Left lung (tissue), 10 donors: ENCODE measurements around the gene ENTR1. TPM values are rescaled to one million over a fixed set of nuclear protein-coding genes. Genes with fewer than 3 reads are reported as not detected.
A peak's percentile ranks its signal among the peaks of the same experiment; 100 is the strongest.

ENCODE experiments used
- ATAC-seq: fragments of 200-7000 bp; cut with Tn5 transposase; one replicate; pipeline ENCODE4 v1.9.1; 2020; ENCODE audit warnings: moderate library complexity
- DNase-seq, 4 donors: peaks; one replicate each; pipeline ENCODE4 v3.0.0-alpha.2; 2013 to 2020
- H3K27ac ChIP-seq, 2 donors: fragments of 200-600 bp; sonication (generic) in 1 of 2; one replicate each; pipeline versions ENCODE4 v1.5.0 to v1.8.0; 2020 to 2021
- H3K27me3 ChIP-seq, 2 donors: fragments of 200-600 bp; sonication (generic) in 1 of 2; one replicate each; pipeline versions ENCODE4 v1.5.0 to v1.8.0; 2020 to 2021
- H3K36me3 ChIP-seq, 2 donors: fragments of 200-600 bp; sonication (generic) in 1 of 2; one replicate each; pipeline versions ENCODE4 v1.5.0 to v1.8.0; 2020 to 2021
- H3K4me1 ChIP-seq, 2 donors: fragments of 200-600 bp; one replicate each; pipeline ENCODE4 v1.8.0; 2021
- H3K4me3 ChIP-seq, 2 donors: fragments of 200-600 bp; sonication (generic) in 1 of 2; one replicate each; pipeline versions ENCODE4 v1.5.0 to v1.8.0; 2020 to 2021; ENCODE audit warnings: mild to moderate bottlenecking in 1 of 2
- H3K9me3 ChIP-seq, 2 donors: fragments of 200-600 bp; sonication (generic) in 1 of 2; one replicate each; pipeline versions ENCODE4 v1.5.0 to v1.8.0; 2020 to 2021
- intact Hi-C, 2 donors: fragments of 100-400 bp; cut with DNase I; formaldehyde crosslinking; loops; one replicate each; pipeline versions ENCODE4 v1.11.2 to v1.14.2; 2022
- polyA plus RNA-seq, 6 donors: library from polyadenylated mRNA; unstranded; fragments of 120-200 nt; gene quantifications; one replicate each; pipeline ENCODE4 v1.2.1, GENCODE V29; 2013; ENCODE audit not compliant: insufficient read length in 6 of 6
- total RNA-seq, 2 donors: library from RNA; stranded (reverse); fragmentation: NEBNext Ultra II Directional; extraction: Animal tissue kit (Norgen Biotek cat#: 25700); gene quantifications; one replicate each; pipeline ENCODE4 v1.2.1, GENCODE V29; 2021
- TF ChIP-seq, protein P1 (sequence below), 2 donors: fragments of 200-600 bp; sonication (generic) in 1 of 2; IDR thresholded peaks; one replicate each; pipeline versions ENCODE4 v1.5.0 to v1.8.0; 2021; ENCODE audit warnings: antibody characterized with exemption in 2 of 2
- donor health status: DM: no; HTN: yes; CAD: no.
- donor health status: DM: no; HTN: no; CAD: no.

The ENTR1 gene
- total and polyA plus RNA-seq, 8 donors = 37.8 to 64.5 (median 51.8) TPM

GRCh38 chr9:136418182-136419091 is 8.0 kb upstream of the ENTR1 start:
- no peak overlapping the region for H3K4me3 ChIP-seq
- no peaks in the 10 kb centered on the region for H3K9me3 ChIP-seq
- peaks cover 8 to 100% of the 10 kb centered on the region in 2 donors for H3K36me3 ChIP-seq
- intact Hi-C loops = no loop called here
- TF ChIP-seq, protein P1, sequence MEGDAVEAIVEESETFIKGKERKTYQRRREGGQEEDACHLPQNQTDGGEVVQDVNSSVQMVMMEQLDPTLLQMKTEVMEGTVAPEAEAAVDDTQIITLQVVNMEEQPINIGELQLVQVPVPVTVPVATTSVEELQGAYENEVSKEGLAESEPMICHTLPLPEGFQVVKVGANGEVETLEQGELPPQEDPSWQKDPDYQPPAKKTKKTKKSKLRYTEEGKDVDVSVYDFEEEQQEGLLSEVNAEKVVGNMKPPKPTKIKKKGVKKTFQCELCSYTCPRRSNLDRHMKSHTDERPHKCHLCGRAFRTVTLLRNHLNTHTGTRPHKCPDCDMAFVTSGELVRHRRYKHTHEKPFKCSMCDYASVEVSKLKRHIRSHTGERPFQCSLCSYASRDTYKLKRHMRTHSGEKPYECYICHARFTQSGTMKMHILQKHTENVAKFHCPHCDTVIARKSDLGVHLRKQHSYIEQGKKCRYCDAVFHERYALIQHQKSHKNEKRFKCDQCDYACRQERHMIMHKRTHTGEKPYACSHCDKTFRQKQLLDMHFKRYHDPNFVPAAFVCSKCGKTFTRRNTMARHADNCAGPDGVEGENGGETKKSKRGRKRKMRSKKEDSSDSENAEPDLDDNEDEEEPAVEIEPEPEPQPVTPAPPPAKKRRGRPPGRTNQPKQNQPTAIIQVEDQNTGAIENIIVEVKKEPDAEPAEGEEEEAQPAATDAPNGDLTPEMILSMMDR (IDR thresholded peaks at IDR 0.05) = no peak
- no peaks in the 10 kb centered on the region for H3K4me1 ChIP-seq
- H3K27ac ChIP-seq = no peak overlapping the region
- no peak for DNase-seq
- no peak for ATAC-seq
- no peaks in the 10 kb centered on the region for H3K27me3 ChIP-seq

DNA sequence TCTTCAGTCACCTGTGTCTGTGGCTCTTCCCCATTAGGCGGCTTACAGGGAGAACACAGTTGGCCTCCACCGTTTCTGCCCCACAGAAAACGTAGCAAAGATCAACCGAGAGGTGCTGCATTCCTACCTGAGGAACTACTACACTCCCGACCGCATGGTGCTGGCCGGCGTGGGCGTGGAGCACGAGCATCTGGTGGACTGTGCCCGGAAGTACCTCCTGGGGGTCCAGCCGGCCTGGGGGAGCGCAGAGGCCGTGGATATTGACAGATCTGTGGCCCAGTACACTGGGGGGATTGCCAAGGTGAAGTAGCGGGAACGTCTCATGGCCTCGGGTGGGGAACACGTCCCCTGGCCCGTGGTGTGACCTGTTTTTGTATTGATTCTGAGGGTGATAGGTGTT is 6.5 kb upstream of the ENTR1 start:
- ATAC-seq = no peak
- Histone ChIP-seq H3K27me3 (no peaks in the 10 kb centered on the region), H3K4me3 (no peak overlapping the region), H3K4me1 (peaks cover 0 to 4% of the 10 kb centered on the region in 2 donors), H3K9me3 (no peaks in the 10 kb centered on the region), H3K27ac (no peak overlapping the region), H3K36me3 (peaks cover 4 to 100% of the 10 kb centered on the region in 2 donors)
- DNase-seq = no peak
- intact Hi-C loops = no loop called here
- TF ChIP-seq, protein P1 (IDR thresholded peaks at IDR 0.05) = no peak

DNA sequence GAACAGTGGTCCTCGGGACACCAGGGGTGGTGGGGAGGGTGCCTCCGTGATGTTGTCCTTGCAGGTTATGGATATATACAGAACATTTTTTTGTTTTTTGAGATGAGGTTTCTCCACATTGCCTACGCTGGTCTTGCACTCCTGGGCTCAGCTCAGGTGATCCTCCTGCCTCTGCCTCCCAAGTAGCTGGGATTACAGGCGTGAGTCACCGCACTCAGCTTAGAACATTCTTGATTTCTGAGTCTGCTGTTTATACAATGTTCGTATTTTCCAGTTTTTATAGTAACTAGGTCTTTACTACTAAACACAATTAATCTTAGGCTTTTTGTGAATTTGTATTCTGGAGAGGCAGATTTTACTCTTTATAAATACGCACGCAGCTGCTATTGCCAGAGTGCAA is 6.0 kb upstream of the ENTR1 start:
- no peak overlapping the region for H3K27ac ChIP-seq
- H3K27me3 ChIP-seq = no peaks in the 10 kb centered on the region
- ATAC-seq (no peak), DNase-seq (no peak)
- H3K9me3 ChIP-seq = no peaks in the 10 kb centered on the region
- peaks cover 4 to 9% of the 10 kb centered on the region in 2 donors for H3K4me1 ChIP-seq
- intact Hi-C loops = no loop called here
- no peak overlapping the region for H3K4me3 ChIP-seq
- TF ChIP-seq, protein P1 (IDR thresholded peaks at IDR 0.05) = no peak
- peaks cover 4 to 96% of the 10 kb centered on the region in 2 donors for H3K36me3 ChIP-seq

DNA sequence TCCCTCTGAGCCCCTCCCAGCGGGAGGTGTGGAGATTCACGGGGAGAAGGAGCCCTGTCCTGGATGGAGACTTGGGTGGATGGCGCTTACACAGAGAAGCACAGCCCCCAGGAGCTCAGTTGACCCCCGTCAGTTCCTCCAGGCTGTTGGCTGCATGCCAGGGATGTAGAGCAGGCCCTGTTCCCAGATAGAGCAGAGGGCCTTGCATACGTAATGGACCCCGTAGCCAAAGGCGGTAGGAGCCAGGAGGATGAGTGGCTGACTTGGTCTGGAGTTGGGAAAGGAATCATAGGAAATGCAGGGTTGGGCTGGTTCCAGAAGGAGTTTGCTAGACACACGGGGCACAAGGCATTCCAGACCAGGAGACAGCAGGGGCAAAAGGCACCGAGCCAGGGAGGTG is 2.5 kb upstream of the ENTR1 start:
- no peak overlapping the region for H3K27ac ChIP-seq
- no peaks in the 10 kb centered on the region for H3K9me3 ChIP-seq
- H3K36me3 ChIP-seq = peaks cover 4 to 61% of the 10 kb centered on the region in 2 donors
- no peak overlapping the region for H3K4me3 ChIP-seq
- H3K4me1 ChIP-seq = peaks cover 20 to 32% of the 10 kb centered on the region in 2 donors
- DNase-seq = no peak
- TF ChIP-seq, protein P1 (IDR thresholded peaks at IDR 0.05) = no peak
- no peak for ATAC-seq
- intact Hi-C loops = no loop called here
- H3K27me3 ChIP-seq = no peaks in the 10 kb centered on the region

GRCh38 chr9:136411378-136411777 is 964 bp upstream of the ENTR1 start:
- Histone ChIP-seq H3K27ac (no peak overlapping the region), H3K27me3 (no peaks in the 10 kb centered on the region), H3K4me3 (peak overlapping the region; percentile 73 to 97), H3K4me1 (peaks cover 20 to 32% of the 10 kb centered on the region in 2 donors), H3K36me3 (peaks cover 2 to 61% of the 10 kb centered on the region in 2 donors), H3K9me3 (no peaks in the 10 kb centered on the region)
- intact Hi-C loops = no loop called here
- DNase-seq = no peak
- TF ChIP-seq, protein P1 (IDR thresholded peaks at IDR 0.05) = no peak
- ATAC-seq = no peak
